ENCODE measurements around the gene RXFP4. TPM values are rescaled to one million over a fixed set of nuclear protein-coding genes. Genes with fewer than 3 reads are reported as not detected.

RXFP4 gene
- total RNA-seq, 1 experiment from 2014 or later: not detected

DNA sequence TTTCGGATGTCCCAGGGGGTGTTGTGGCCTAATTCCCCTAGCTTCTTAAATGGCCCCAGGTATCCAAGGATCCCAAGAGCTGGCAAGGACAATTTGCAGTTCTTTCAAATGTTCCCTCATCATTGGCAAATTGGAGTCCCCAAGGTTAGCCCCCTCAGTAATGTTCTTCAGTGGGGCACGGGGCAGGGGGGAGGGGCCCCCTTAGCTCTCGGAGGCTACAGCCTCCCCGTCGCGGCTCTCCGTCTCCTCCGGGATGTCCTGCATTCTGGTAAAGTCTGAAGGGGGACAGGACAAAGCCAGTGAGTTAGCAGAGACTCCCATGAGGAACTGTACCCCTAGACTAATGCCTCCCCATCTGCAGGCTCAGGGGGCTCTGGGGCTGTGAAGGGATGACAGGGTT, 6.3 kb downstream of the RXFP4 start:
- Mint-ChIP-seq H3K36me3 (ENCODE audit: insufficient read depth in 1 of 3, low read depth in 3 of 3) (peaks cover 32 to 70% (median 47%) of the 10 kb centered on the region in 3 experiments; a peak in 6 of 7 replicates), H3K4me1 (peaks cover 16 to 25% of the 10 kb centered on the region in 2 experiments), H3K4me3 (no peak overlapping the region), H3K9me3 (no peaks in the 10 kb centered on the region), H3K27me3 (ENCODE audit: low read depth) (no peaks in the 10 kb centered on the region; the same call in 1 of the 2 replicates), H3K27ac (no peak overlapping the region)
- TF ChIP-seq CTCF (conservative IDR thresholded peaks at IDR 0.05): no peak
- no peak for DNase-seq
- Histone ChIP-seq H2BK120ac (ENCODE audit: low read depth, low read length, poor library complexity, severe bottlenecking) (no peak overlapping the region), H3K4me2 (ENCODE audit: insufficient read depth, insufficient read length, low read length) (no peak overlapping the region), H3K4me1 (ENCODE audit: insufficient read depth, low read length) (no peaks in the 10 kb centered on the region), H4K5ac (ENCODE audit: insufficient read length, low read depth, low read length) (no peak overlapping the region), H3K9ac (ENCODE audit: extremely low read depth, insufficient read length, low read length) (no peak overlapping the region), H3K56ac (ENCODE audit: insufficient read length, low read depth, low read length) (no peak overlapping the region), H3K14ac (ENCODE audit: insufficient read depth, low read length) (no peak overlapping the region), H4K8ac (replicated peaks; ENCODE audit: insufficient read length, low read depth, low read length) (no peak overlapping the region), H3K9me3 (ENCODE audit: control insufficient read depth, low read depth, low read length) (no peaks in the 10 kb centered on the region), H3K18ac (ENCODE audit: insufficient read length, low read depth, low read length) (no peak overlapping the region), H3K79me1 (ENCODE audit: insufficient read depth, low read depth, low read length, poor library complexity, severe bottlenecking) (no peaks in the 10 kb centered on the region), H3T11ph (ENCODE audit: low read length) (no peak overlapping the region), H3K27ac (ENCODE audit: insufficient read length, low read depth, low read length) (no peak overlapping the region), H2AFZ (ENCODE audit: low read length) (no peak overlapping the region), H3K27me3 (ENCODE audit: insufficient read depth, low read length) (no peaks in the 10 kb centered on the region), H4K91ac (ENCODE audit: insufficient read length, low read depth, low read length) (no peak overlapping the region), H2BK5ac (ENCODE audit: insufficient read length, low read length) (no peak overlapping the region), H3K79me2 (ENCODE audit: insufficient read depth, low read length) (no peaks in the 10 kb centered on the region), H3K23ac (ENCODE audit: insufficient read length, low read depth, low read length) (no peak overlapping the region), H2BK12ac (ENCODE audit: insufficient read length, low read depth, low read length) (no peak overlapping the region), H2AK5ac (ENCODE audit: insufficient read length, low read length) (no peak overlapping the region), H3K23me2 (ENCODE audit: insufficient read length, low read depth, low read length, poor library complexity, severe bottlenecking) (no peaks in the 10 kb centered on the region), H4K20me1 (ENCODE audit: control insufficient read depth, insufficient read depth, insufficient read length) (no peaks in the 10 kb centered on the region), H2BK20ac (ENCODE audit: low read depth, low read length, poor library complexity, severe bottlenecking) (no peak overlapping the region), H3K4ac (ENCODE audit: low read depth, low read length) (no peak overlapping the region), H2BK15ac (ENCODE audit: low read depth, low read length) (no peak overlapping the region)
- no CpG with 5 or more reads among the region's 8 CpGs for WGBS (ENCODE audit: extremely low coverage, insufficient read length, low lambda C conversion rate)
